IPS-NIHi11 (cell line): ENCODE results near the gene GULP1.
A peak's percentile ranks its signal among the peaks of the same experiment; 100 is the strongest.

Source experiments
- DNase-seq: peaks from one replicate; pipeline ENCODE4 v3.0.0; 2012; ENCODE audit warnings: mixed read lengths, low spot score

Gene GULP1

DNA sequence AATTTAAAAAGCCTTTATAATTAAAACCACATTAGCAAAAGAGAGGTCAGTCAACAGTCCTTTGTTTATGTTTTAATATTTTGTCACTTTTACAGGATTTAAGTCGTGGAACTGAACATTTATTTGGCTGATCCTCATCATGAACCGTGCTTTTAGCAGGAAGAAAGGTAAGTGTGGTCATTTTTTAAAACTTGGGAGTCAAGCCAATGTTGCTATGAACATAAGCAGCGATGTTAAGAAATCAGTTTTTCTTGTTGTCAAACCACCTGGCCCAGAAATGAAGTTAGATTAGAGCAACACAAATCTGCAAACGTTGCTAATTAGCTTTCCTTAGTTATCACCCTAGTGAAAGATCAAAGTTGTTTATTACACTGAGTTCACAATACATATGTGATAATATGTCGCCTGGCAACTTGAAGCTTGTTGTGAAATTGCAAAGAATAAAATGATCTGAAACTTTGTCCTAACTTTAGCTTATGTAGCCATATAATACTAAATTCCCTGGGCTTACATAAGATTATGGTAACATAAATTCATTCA lies 186.0 kb downstream of the GULP1 start:
- no peak for DNase-seq

DNA sequence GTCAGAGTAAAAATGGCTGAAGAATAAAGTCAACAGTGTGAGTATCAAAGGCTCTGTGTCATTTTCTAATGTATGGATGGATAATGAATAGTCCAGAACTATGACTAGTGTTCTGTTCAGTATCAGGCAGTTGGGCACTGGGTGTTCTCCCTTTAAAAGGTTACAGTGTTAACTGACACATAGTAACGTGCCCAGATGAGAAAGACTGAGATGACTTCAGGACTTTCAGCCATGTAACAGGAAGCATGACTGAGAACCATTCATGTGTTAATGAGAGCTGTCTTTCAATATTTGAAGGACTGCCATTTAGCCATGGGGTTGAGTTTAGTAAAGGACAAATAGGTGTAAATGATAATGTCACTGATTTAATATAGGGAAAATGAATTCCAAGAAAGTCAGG lies 187.1 kb downstream of the GULP1 start:
- peak; percentile 14 for DNase-seq

DNA sequence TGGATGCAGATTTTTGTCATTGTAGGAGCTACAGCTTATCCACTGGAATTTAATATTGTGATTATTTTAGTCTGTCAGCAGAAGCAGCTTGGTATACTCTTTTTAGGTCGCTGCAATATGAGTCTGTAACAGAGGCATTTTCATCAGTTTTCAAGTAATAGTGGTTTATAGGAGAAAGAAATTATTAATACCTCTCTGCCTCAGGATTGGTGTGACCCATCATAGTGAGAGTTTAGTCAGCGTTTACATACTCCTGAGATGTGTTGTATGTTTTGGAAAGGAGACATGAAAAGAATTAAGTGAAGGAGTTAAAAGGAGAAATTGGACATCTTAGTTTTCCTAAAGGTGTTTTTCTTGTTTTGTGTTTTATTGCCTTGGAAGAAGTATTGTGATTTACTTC lies 189.8 kb downstream of the GULP1 start:
- no peak for DNase-seq

DNA sequence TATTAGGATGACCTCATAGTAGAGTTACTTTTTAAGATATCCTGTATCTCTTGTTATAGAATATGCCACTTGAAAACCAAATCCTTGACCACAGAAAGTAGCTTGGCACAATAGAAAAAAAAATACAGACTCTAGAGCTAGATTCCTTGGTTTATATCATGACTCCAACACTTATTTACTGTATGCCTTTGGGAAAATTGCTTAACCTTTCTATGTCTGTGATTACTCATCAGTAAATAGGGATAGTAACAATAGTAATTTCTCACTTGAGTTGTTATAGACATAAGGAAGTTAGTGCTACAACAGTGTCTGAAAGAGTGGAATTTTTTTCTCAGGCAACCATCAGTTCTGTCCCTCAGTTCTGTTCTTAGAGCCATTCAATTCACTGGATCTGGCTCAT lies 193.8 kb downstream of the GULP1 start:
- no peak for DNase-seq

DNA sequence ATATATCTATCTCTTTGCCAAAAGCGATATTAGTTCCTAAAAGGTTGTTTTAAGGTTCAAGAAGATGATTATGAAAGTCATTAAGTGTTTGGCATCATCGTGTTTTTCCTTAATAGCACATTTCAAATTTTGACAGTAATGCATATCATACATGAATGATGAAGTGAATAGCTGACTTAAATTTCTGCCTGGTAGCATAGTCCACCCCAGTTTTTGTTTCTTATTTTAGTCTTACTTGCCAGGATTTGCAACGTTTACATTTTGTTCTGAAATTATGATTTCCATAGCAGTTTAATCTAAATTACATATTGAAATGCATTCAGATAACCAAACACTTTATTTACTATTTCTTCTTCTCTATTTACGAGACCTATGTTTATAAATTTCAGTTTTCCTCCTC lies 201.1 kb downstream of the GULP1 start:
- DNase-seq = no peak

DNA sequence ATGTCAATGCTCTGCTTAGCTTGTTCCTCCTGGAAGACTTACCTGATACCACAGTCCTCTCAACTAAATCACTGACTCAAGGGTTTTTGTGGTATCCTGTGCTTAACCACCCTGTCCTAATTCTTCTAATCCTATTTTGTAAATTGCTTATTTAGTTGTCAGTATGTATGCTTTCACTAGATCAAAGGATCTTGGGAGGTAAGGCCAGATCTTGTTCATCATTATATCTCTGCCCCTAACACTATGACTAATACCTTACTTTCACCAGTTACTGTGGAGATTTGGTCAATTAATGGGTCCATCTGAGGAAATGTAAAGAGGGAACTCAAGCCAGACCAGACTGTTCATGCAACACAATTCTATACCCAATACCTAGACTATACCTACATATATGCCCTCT lies 203.2 kb downstream of the GULP1 start:
- DNase-seq = no peak

DNA sequence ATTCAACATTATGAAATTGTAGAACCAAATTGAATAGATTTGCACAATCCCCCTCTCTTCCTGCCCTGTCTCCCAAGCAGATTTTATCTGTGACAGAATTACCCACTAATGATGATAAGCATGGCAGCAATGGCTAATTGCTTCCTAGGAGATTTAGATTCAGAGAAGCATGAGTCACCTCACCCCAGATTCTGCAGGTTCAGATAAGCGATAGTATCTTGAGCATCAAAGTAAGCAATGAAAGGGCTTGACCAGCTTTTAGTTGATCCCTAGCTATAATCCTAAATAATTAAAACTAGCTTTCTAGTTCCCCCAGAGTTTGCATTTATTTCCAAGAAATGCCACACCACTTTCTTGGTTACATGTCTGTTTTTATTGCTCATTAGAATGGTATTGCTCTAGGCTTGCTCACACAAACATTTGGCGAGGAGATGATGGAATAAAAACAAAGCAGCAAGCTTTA lies 204.3 kb downstream of the GULP1 start:
- DNase-seq = no peak

DNA sequence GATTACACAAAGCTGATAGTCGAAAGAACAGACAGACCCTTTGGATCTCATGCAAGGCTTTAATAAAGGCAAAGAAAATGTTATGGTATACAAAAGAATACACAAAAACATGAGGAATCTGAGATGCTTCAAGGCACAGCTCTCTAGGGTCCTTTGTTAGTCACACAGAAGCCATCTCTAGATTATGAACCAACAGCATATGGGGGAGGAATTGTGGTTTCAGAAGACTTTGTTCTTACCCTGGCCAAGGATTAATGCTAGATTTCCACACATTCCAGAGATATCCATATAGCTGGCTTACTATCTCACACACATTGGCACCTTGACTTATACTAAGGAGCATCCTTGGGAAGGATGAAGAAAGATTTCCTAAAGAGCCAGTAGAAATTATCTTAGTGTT lies 206.1 kb downstream of the GULP1 start:
- no peak for DNase-seq

DNA sequence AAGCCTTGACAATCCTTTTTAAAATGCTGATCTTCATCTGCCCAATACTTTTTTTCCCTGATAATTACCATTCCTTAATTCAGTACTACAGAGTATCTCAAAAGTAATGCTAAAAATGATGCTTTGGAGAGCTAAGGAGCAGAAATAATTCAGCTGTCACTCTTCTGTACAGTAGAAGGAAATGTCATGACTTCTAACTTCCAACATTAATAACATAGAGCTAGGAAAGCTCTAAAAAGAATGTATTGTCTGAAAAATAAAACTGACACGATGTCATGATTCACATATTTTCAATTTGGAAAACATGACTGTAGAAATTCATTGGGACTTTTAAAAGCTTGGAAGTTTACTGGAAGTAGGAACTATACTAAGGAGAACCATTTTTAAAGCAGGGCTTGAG lies 212.3 kb downstream of the GULP1 start:
- no peak for DNase-seq

DNA sequence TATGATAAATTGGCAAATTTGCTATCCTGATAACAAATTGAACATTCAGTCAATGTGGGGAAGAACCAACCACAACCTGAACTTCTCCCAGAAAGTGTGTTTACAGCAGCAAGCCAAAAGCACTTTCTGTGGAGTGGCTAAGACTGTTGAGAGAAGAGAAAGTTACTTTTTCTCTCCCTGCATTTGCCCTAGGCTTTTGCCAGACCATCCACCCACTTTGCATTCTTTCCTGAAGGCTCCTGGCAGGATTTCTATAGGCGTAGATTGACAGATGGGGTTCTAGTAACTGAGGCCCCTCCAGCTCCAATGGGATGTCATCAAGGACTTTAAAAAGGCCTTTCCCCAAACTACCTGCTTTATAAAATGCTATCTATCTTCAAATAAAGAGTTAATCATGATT lies 215.2 kb downstream of the GULP1 start:
- no peak for DNase-seq

DNA sequence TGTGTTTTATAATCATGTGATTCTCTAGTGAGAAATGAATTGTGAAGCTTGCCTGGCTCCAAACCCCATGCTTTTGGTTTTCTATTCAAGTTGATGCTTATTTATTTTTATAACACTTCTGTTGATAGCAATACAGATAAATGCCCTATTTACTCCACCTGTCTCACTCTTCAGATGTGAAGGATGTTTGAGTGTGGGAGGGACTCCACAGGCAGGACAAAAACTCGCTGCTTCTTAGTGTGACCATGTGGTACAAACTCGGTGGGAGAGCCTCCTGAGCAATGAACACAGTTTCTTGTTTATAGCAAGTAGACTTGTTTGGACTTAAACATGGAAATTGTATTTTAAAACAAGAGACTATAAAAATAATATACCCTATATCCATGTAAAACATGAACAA lies 219.7 kb downstream of the GULP1 start:
- DNase-seq = no peak

DNA sequence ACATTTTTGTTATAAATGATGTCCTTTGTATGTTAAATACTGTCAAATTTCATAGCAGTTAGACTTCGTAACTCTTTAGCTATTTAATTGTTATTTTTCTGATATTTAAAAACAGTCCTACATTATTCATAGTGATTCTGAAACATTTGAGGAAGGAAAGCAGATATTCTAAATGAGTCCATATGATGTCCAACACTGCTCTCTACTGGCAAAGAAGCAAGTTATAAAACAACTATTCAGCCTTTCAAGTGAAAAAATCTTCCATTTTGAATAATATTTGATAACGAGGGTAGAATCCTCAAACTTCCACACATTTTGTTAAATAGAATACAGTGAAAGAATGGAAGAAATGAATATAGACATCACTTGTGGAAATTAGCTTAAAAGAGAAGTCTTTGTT lies 220.8 kb downstream of the GULP1 start:
- no peak for DNase-seq

DNA sequence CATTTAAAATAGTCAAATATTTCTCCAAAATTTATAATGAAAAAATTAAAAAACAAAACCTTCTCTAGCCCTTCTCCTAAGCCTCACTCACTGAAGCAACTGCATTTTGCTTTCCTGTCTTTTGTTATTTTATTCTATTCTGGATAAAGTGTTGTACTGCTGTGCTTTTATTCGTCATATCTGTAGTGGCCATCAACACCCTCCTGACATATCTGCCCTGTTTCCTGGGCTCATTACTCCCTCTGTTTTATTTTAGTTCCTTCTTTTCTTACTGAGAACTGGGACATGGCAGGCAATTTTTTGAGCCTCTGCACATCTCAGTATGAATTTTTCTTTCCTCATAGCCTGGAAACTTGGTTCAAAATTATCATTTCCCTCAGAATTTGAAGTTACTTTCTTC lies 224.2 kb downstream of the GULP1 start:
- DNase-seq = no peak

DNA sequence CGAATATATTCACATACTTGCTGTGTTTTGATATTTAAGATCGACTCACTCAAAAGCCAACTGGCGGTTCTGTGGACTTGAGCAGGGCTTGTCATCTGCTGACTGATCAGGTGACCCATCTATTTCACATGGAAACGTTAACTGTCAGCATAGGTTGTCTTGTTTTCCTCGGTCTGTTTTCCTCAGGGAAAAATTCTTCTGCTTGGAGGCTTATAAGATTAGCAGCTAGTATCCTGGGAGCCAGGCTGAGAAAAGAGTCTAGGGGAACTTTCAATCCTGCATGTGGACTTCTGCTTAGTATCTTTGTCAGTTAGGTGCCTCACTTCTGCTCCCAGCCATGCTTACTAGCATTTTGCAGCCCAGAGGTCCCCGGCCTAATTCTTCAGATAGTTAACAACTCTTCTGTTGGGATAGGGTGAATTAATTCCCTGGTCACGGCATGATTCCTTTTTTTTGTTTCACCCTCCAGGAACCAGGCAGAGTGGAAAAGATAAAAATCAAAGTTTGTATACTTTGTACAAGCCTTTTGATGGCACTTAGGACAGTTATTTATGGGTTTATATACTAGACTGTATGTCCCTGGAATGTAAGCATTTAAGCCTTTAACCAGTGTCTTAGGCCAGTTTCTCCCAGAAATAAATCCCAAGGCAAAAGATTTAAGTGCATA lies 226.0 kb downstream of the GULP1 start:
- no peak for DNase-seq

DNA sequence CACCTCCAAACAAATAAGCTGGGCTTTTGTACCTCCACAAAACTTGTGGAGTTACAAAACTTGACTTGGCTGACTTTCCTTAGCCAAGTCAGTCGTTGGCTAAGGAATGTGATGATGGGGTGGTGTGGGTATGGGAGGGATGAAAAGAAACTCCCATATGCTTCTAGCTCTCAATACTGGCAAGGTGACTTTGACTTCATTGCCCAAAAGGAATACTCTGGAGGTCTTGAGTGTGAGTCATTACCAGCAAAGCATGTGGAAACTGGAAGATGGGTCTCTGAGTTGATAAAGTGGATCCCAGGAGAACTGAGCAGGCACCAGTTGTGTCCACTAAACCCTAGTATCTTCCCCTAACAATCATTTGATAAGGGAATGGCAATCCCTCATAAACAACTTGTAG lies 226.7 kb downstream of the GULP1 start:
- no peak for DNase-seq

DNA sequence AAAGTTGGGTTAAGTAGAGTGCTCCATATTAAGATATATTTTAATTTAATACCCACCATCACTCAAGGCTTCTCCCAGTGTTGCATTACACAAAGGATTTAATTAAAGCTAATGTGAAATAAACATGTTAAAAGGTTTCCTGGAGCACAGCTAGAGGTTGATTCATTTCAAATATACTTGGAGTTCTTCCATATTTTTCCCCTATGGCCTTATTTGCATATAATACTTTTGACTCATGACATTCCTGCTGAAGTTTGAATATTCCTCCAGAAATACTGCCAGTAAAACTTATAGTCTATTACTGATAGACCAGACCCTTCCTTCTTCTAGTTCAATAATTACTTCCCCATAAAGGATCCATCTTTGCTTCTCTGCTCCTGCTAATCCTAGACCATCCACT lies 227.5 kb downstream of the GULP1 start:
- DNase-seq = no peak

DNA sequence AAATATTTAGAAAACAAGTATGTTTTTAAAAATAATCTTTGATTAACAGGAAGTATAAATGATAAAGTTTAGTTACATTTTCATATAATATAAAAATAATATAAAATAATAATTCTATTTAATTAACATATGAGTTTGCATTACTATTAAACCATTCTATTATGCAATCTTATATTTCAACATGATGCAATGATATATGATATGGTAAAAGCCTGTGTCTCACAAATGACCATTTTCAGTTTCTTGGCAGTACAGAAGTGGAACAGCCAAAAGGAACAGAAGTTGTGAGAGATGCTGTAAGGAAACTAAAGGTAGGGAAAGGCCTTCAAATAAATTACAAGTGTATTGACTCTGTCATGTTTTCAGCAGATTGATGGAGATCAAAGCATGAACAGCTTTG lies 230.8 kb downstream of the GULP1 start:
- no peak for DNase-seq

DNA sequence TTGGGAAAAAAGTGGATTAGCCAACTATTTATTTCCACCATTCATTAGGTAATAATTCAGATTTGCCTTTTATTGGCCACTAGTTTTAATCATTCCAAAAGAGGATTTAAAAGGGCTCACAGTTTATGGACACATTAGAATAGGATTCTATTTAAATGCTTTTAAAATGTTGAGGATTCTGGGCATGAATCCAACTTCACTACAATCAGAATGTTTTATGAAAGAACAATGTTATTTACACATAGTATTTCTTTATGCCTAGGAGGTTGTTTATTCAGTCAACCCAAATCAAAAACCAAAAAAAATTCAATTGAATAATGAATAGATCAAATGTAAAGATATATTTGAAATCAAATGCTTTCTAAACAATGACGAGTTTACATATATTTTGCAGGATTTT lies 232.2 kb downstream of the GULP1 start:
- DNase-seq = no peak

DNA sequence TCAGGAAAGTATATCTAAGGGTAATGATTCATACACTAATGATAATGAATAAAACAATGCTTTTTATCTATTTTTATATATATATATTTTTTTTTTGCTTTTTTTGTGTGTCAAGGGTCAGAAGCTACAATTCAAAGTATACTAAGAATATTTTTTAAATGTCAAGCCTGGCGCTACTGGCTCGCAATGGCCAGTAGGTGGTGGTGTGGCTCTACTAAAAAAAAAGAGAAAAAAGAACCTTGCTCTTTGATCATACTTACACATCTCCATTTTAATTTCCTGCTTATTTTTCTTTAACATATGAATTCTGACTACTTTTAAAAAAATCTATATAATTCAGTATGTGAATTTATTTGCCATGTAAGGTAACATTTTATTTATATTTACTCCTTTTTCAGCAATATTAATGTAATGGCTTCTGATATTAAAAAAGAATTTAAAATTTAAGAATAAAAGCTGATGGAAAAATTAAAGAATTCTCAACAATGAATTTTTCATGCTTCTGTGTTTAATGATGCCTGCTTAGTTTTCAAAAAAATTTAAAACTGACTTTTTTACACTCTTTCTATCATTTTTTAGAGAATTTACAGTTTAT lies 232.9 kb downstream of the GULP1 start:
- DNase-seq = peak; percentile 26

DNA sequence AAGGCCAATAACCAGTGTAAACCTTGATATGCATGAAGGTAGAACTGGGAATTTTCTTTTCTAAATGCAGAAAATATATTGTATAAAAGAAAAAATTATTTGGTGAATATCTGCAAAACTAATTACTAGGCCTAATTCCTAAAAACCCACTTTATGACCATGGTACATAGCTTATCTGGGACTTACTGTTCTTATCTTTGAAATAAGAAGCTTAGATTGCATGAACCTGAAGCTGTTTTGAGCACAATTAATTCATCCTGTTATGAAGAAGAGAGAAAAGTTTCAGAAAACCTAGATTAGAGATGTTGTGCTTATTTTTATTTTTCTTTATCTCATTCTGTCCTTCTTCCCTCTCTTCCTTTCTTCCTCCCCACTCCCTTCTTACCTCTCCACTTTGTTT lies 235.0 kb downstream of the GULP1 start:
- no peak for DNase-seq

DNA sequence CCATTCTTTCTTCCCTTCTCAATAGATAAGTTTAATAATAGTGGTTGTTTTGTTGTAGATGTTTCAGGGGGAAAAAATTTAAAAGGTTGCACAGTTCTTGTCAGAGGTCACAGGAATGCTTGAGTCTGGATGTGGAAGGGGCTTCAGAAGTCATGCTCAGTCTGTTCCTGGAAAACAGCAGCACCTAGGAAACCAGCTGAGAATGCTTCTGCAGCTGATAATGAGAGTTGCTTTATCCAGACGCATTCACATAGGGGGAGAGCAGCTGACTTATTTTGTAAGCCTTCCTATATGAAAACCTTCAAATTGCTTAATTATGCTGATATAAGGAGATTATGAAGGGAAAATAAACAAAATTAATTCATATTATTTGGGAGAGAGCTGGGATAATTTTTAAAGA lies 235.5 kb downstream of the GULP1 start:
- no peak for DNase-seq

DNA sequence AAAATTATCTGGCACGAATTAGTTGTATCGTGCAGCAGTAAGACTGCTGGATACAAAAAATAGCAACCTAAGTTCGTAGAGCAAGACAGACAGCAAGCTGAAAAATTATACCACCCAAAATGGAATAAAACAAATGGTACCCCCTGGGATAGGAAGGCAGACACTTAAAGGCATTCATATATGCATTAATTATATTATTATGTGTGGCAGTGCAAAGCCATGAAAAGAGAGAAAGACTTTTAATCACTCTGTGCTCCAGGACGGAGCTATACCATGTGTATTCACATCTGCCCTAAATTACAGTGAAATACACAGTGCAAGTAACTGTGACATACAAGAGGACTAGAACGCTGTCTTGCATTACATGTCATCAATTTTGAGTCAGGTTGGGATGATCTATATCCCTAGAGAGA lies 235.9 kb downstream of the GULP1 start:
- no peak for DNase-seq

DNA sequence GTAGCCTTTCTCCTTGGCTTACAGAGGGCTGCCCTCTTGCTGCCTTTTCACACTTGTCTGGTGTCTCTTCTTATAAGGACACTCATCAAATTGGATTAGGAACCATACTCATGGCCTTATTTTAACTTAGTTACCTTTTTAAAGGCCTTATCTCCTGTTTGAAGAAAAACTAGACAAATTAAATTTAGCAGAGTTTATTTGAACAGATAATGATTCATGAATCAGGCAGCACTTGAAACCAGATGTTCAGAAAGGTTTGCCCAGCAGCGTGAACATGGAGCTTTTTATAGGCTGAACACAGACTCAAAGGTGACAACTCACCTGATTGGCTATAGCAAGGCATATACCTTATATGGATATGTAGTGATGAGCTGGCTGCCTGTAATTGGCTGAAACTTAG lies 238.0 kb downstream of the GULP1 start:
- no peak for DNase-seq

DNA sequence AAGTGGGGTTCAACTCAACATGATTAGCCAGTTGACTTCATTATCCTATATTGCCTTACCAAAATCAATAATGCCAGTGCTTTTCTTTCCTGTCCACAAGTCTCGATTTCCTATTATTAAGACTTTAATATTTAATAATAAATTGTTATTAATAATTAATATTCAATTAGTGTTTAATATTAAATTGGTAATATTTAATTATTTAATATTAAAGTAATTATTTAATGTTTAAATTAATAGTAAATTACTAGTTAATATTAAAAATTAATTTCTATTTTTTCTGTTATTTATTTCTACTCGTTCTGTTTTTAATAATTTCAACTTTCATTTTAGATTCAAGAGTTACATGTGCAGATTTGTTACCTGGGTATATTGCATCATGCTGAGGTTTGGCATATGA lies 243.2 kb downstream of the GULP1 start:
- no peak for DNase-seq
